CD14-positive monocyte (primary cell): ENCODE results near the gene TACC2. TPM values are rescaled to one million over a fixed set of nuclear protein-coding genes. Genes with fewer than 3 reads are reported as not detected.

ENCODE experiments used
- DNase-seq, 3 donors: peaks; one replicate each; pipeline ENCODE4 v3.0.0-alpha.2; 2011 to 2022
- H2AFZ ChIP-seq: 2 replicates; pipeline ENCODE4 v1.6.0; 2012; ENCODE audit warnings: mild to moderate bottlenecking, low read depth, low read length, inconsistent platforms; ENCODE audit not compliant: insufficient read depth, poor library complexity, severe bottlenecking
- H3K27ac ChIP-seq, 2 donors: 1 replicate in 1 of 2; 2 replicates in 1 of 2; pipeline ENCODE4 v1.5.1; 2012 to 2013; ENCODE audit warnings: low read length in 2 of 2, control low read depth in 1 of 2, inconsistent platforms in 1 of 2, low read depth in 1 of 2, mild to moderate bottlenecking in 1 of 2
- H3K27me3 ChIP-seq, 2 donors: one replicate each; pipeline versions ENCODE4 v1.6.0 to v1.6.1; 2011 to 2013; ENCODE audit warnings: low read length in 2 of 2; ENCODE audit not compliant: control insufficient read depth in 2 of 2, insufficient read depth in 2 of 2
- H3K36me3 ChIP-seq, 2 donors: replicated peaks in 1 of 2; 1 replicate in 1 of 2; 2 replicates in 1 of 2; pipeline versions ENCODE4 v1.5.1 to v1.6.1; 2012 to 2013; ENCODE audit warnings: low read length in 2 of 2, control low read depth in 1 of 2, inconsistent platforms in 1 of 2, mild to moderate bottlenecking in 1 of 2; ENCODE audit not compliant: insufficient read depth in 2 of 2, control insufficient read depth in 1 of 2
- H3K4me1 ChIP-seq, 2 donors: 1 replicate in 1 of 2; 2 replicates in 1 of 2; pipeline versions ENCODE4 v1.5.1 to v1.6.1; 2012 to 2013; ENCODE audit warnings: low read length in 2 of 2, control low read depth in 1 of 2, inconsistent platforms in 1 of 2, mild to moderate bottlenecking in 1 of 2, moderate library complexity in 1 of 2; ENCODE audit not compliant: insufficient read depth in 2 of 2, control insufficient read depth in 1 of 2
- H3K4me2 ChIP-seq: replicated peaks from 2 replicates; pipeline ENCODE3; 2012; ENCODE audit warnings: low read length, moderate library complexity, mild to moderate bottlenecking; ENCODE audit not compliant: poor library complexity, severe bottlenecking; ENCODE audit errors: extremely low read depth
- H3K4me3 ChIP-seq, 3 experiments: fragments of 200-600 bp in 1 of 3; sonication (generic) in 1 of 3; replicated peaks in 1 of 3; 1 replicate in 2 of 3; 2 replicates in 1 of 3; pipeline ENCODE4 v1.5.1; 2011 to 2013; ENCODE audit warnings: low read length in 3 of 3, mild to moderate bottlenecking in 3 of 3, control low read depth in 2 of 3, low read depth in 2 of 3, inconsistent platforms in 1 of 3, moderate library complexity in 1 of 3
- H3K79me2 ChIP-seq: 2 replicates; pipeline ENCODE4 v1.6.0; 2012; ENCODE audit warnings: mild to moderate bottlenecking, control low read depth, inconsistent platforms, low read length, moderate library complexity; ENCODE audit not compliant: insufficient read depth
- H3K9ac ChIP-seq: 2 replicates; pipeline ENCODE4 v1.6.0; 2017; ENCODE audit warnings: low read length, mild to moderate bottlenecking; ENCODE audit not compliant: insufficient read depth, poor library complexity, severe bottlenecking
- H3K9me3 ChIP-seq, 2 donors: replicated peaks in 1 of 2; 1 replicate in 1 of 2; 2 replicates in 1 of 2; pipeline versions ENCODE4 v1.5.1 to v1.6.1; 2012 to 2013; ENCODE audit warnings: low read length in 2 of 2, control low read depth in 1 of 2; ENCODE audit not compliant: control insufficient read depth in 1 of 2, insufficient read depth in 1 of 2
- H4K20me1 ChIP-seq: 2 replicates; pipeline ENCODE4 v1.6.0; 2012; ENCODE audit warnings: mild to moderate bottlenecking, low read length, control low read depth, moderate library complexity; ENCODE audit not compliant: insufficient read depth
- H3K27ac Mint-ChIP-seq, 7 donors: one replicate each; pipeline ENCODE4 v1.8.0; 2020; ENCODE audit warnings: mild to moderate bottlenecking in 7 of 7, mixed read lengths in 7 of 7, moderate library complexity in 6 of 7, inconsistent platforms in 2 of 7
- H3K27me3 Mint-ChIP-seq, 3 donors: one replicate each; pipeline ENCODE4 v1.8.0; 2021 to 2022; ENCODE audit warnings: low read depth in 3 of 3, mild to moderate bottlenecking in 3 of 3, mixed read lengths in 3 of 3, moderate library complexity in 3 of 3, inconsistent platforms in 1 of 3
- H3K36me3 Mint-ChIP-seq, 2 donors: one replicate each; pipeline ENCODE4 v1.8.0; 2020; ENCODE audit warnings: mixed read lengths in 2 of 2, inconsistent platforms in 1 of 2, mild to moderate bottlenecking in 1 of 2
- H3K4me1 Mint-ChIP-seq: one replicate; pipeline ENCODE4 v1.8.0; 2020; ENCODE audit warnings: mild to moderate bottlenecking, mixed read lengths
- H3K4me3 Mint-ChIP-seq, 2 donors: one replicate each; pipeline ENCODE4 v1.8.0; 2020; ENCODE audit warnings: mild to moderate bottlenecking in 2 of 2, mixed read lengths in 2 of 2, moderate library complexity in 1 of 2
- H3K9me3 Mint-ChIP-seq, 7 donors: one replicate each; pipeline ENCODE4 v1.8.0; 2020 to 2022; ENCODE audit warnings: mixed read lengths in 7 of 7, mild to moderate bottlenecking in 6 of 7, moderate library complexity in 6 of 7, inconsistent platforms in 2 of 7
- WGBS: methylation state at CpG from one replicate; pipeline ENCODE4 v1.1.5; 2013; ENCODE audit warnings: missing lambda C conversion rate; ENCODE audit not compliant: insufficient coverage; 5-methylcytosine and 5-hydroxymethylcytosine counted together
- intact Hi-C, 2 donors: fragments of 100-400 bp; cut with micrococcal nuclease; formaldehyde crosslinking; loops; one replicate each; pipeline versions ENCODE4 v1.15.0 to v1.15.1; 2023
- polyA plus RNA-seq, 3 donors: library from polyadenylated mRNA; depleted of rRNA in 1 of 3; unstranded in 2 of 3; stranded (reverse) in 1 of 3; fragments of 300-500 nt in 2 of 3; fragments of >200 nt in 1 of 3; fragmentation: Illumina TruSeq in 2 of 3; gene quantifications; 1 replicate in 2 of 3; 2 replicates in 1 of 3; pipeline ENCODE4 v1.2.3, GENCODE V29; 2012 to 2021
- TF ChIP-seq, protein P1 (sequence below): fragments of 200-600 bp; IDR thresholded peaks from one replicate; pipeline ENCODE4 v1.8.0; 2022; ENCODE audit warnings: antibody characterized with exemption, mild to moderate bottlenecking

Gene TACC2
- polyA plus RNA-seq, 3 donors: 0.03 TPM; not detected in 2

DNA sequence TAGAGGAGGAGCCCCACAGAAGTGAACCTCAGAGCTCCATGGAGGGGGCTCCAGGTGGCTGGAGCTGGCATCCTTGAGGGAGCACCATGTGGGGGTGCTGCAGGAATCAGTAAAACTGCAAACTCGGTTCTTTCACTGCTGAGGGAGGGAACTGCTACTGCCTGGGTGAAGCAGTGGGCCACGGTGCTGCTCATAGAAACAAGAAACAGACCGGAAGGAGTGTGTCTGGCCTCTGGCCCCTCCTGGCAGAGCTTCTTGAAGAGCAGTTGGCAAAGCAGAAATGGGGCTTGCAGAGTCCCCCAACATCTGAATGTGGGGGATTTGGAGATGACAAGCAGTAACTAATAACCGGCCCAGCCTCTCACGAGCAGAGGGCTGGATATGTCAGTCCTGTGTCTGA lies 23.8 kb downstream of the TACC2 start:
- Mint-ChIP-seq H3K9me3 (peaks cover 0 to 17% (median 6%) of the 10 kb centered on the region in 7 donors), H3K4me1 (no peaks in the 10 kb centered on the region), H3K27me3 (peaks cover 0 to 7% (median 7%) of the 10 kb centered on the region in 3 donors), H3K4me3 (no peak overlapping the region), H3K36me3 (no peaks in the 10 kb centered on the region), H3K27ac (no peak overlapping the region)
- Histone ChIP-seq H3K27me3 (no peaks in the 10 kb centered on the region), H3K27ac (no peak overlapping the region), H2AFZ (no peak overlapping the region), H3K9ac (no peak overlapping the region), H3K4me3 (no peak overlapping the region), H3K36me3 (no peaks in the 10 kb centered on the region), H3K9me3 (no peaks in the 10 kb centered on the region), H3K79me2 (no peaks in the 10 kb centered on the region), H4K20me1 (no peaks in the 10 kb centered on the region), H3K4me2 (no peak overlapping the region), H3K4me1 (no peaks in the 10 kb centered on the region)
- TF ChIP-seq, protein P1, sequence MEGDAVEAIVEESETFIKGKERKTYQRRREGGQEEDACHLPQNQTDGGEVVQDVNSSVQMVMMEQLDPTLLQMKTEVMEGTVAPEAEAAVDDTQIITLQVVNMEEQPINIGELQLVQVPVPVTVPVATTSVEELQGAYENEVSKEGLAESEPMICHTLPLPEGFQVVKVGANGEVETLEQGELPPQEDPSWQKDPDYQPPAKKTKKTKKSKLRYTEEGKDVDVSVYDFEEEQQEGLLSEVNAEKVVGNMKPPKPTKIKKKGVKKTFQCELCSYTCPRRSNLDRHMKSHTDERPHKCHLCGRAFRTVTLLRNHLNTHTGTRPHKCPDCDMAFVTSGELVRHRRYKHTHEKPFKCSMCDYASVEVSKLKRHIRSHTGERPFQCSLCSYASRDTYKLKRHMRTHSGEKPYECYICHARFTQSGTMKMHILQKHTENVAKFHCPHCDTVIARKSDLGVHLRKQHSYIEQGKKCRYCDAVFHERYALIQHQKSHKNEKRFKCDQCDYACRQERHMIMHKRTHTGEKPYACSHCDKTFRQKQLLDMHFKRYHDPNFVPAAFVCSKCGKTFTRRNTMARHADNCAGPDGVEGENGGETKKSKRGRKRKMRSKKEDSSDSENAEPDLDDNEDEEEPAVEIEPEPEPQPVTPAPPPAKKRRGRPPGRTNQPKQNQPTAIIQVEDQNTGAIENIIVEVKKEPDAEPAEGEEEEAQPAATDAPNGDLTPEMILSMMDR: no peak
- DNase-seq: no peak
- intact Hi-C loops: no loop called here
- WGBS: 86% methylated on average over 5 of the region's 5 CpGs

GRCh38 chr10:122013311-122013780 lies 24.4 kb downstream of the TACC2 start:
- Histone ChIP-seq H3K4me3 (no peak overlapping the region), H3K36me3 (no peaks in the 10 kb centered on the region), H2AFZ (no peak overlapping the region), H4K20me1 (no peaks in the 10 kb centered on the region), H3K27me3 (no peaks in the 10 kb centered on the region), H3K79me2 (no peaks in the 10 kb centered on the region), H3K4me2 (no peak overlapping the region), H3K9ac (no peak overlapping the region), H3K27ac (no peak overlapping the region), H3K9me3 (no peaks in the 10 kb centered on the region), H3K4me1 (no peaks in the 10 kb centered on the region)
- 81% methylated on average over 7 of the region's 8 CpGs for WGBS
- H3K4me1 Mint-ChIP-seq: no peaks in the 10 kb centered on the region
- H3K27me3 Mint-ChIP-seq: peaks cover 2 to 10% (median 9%) of the 10 kb centered on the region in 3 donors
- TF ChIP-seq, protein P1: no peak
- DNase-seq: no peak
- intact Hi-C loops: no loop called here
- peak overlapping the region in 1 of 7 donors; percentile 72 for H3K27ac Mint-ChIP-seq
- no peaks in the 10 kb centered on the region for H3K36me3 Mint-ChIP-seq
- no peak overlapping the region for H3K4me3 Mint-ChIP-seq
- peaks cover 0 to 17% (median 6%) of the 10 kb centered on the region in 7 donors for H3K9me3 Mint-ChIP-seq
